Suppressor macrophage treated with lipopolysaccharide for 4 hours (primary cell): ENCODE results near the gene ATP5MK.
"Not testable (repeated sequence)": the region's sequence is repeated elsewhere in the genome, so short reads cannot be mapped to it uniquely, and the experiment has no call there.

Source experiments
- DNase-seq: peaks from one replicate; pipeline ENCODE4 v3.0.0-alpha.2; 2020

Gene ATP5MK

DNA sequence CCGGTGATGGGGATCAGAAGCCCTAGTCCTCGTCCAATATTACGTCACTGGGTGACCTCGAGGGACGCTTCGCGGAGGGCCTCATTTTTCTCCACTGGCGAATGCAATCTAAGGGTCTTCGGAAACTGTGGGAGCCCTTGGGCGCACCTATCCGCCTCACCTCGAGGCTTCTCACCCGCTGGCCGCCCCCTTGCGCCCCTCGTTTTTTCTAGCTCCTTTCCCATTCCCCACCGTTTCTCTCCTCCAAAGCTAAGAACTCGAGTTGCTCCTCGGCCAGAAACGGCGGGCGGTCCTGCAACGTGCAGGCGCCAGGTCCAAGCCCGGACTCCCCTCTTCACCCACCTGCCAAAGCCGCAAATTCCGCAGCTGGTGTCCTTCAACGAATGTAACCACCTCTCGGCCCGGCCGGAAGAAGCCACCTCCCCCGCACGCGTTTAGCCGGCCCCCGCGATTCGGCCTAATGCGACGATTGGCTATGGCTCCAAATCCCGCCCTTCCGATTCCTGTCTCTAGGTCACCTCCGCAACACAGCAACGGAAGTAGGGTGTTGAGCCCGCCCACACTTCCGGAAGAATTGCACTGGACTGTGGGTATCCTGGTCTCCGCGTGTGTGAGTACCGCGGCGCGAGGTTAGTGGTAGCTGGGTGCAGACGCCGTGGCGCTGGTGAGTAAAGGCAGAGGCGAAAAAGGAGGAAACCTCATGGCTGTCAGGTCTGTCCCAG lies at the start of gene ATP5MK, which contains the start of gene PDCD11:
TSS of gene ATP5MK (minus strand) at position 409 of the 722 bp plus-strand sequence. CDS start 4,018 bp downstream, outside the sequence.
TSS of gene PDCD11 (plus strand) at position 560 of the 722 bp plus-strand sequence. CDS start 1,801 bp downstream, outside the sequence.
- peak; percentile 99 for DNase-seq

DNA sequence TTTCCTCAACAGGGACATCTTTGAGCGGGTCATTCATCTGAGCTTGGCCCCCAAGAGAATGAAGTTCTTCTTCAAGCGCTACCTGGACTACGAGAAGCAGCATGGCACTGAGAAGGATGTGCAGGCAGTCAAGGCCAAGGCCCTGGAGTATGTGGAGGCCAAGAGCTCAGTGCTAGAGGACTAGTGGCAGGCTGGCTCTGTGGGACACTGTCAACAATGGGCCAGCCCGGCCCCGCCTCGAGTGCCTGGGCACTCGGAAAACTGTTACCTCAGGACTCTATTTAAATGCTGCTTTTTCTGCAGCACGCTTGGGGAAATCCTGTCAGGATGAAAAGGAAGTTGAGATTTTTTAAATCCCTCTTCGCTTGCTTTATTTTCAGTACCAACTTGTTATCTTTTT lies 49.1 kb upstream of the ATP5MK start:
- DNase-seq = no peak

- DNase-seq = no peak
These were observed 48.2 kb upstream of the ATP5MK start for GRCh38 chr10:103444478-103444877.

- DNase-seq = no peak
These were observed 47.4 kb upstream of the ATP5MK start for GRCh38 chr10:103443475-103444185.

- peak; percentile 74 for DNase-seq
These were observed 45.8 kb upstream of the ATP5MK start for GRCh38 chr10:103442031-103442461.

DNA sequence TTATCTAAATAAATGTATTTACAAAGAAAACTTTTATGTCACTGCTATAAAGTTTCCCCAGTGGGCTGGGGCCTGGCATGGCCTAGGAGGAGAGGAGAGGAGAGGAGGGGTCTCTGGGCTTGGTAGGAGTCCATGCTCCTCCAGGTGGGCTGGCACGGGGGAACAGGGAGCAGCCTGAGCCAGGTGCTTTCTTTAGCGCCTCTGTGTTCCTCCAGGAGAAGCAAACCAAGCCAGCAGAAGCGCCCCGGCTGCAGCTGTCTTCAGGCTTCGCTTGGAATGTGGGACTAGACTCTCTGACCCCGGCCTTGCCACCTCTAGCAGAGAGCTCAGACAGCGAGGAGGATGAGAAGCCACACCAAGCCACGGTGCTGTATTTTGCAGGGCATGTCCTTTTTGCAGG lies 45.3 kb upstream of the ATP5MK start:
- no peak for DNase-seq

DNA sequence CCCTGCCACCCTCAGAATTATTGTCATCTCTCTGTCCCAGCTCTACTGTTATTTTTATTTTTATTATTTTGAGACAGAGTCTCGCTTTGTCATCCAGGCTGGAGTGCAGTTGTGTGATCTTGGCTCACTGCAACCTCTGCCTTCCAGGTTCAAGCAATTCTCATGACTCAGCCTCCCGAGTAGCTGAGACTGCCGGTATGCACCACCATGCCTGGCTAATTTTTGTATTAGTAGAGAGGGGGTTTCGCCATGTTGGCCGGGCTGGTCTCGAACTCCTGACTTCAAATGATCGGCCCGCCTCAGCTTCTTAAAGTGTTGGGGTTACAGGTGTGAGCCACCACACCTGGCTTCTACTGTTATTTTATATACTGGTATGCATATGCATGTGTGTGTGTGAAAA lies 44.9 kb upstream of the ATP5MK start:
- no peak for DNase-seq

DNA sequence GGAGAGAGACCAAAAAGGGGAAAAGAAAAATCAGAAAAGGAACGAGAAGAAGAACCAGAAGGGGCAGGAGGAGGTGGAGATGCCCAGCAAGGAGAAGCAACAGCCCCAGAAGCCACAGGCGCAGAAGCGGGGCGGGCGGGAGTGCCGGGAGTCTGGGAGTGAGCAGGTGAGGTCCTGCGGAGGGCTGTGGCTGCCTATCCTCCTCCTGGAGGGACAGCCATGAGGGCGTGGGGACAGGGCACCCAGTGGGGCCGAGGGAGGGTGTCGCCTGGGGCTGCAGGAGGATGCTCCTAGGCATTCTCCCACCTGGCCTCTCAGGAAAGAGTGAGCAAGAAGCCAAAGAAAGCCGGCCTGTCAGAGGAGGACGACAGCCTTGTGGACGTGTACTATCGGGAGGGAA lies 44.1 kb upstream of the ATP5MK start:
- DNase-seq = no peak

DNA sequence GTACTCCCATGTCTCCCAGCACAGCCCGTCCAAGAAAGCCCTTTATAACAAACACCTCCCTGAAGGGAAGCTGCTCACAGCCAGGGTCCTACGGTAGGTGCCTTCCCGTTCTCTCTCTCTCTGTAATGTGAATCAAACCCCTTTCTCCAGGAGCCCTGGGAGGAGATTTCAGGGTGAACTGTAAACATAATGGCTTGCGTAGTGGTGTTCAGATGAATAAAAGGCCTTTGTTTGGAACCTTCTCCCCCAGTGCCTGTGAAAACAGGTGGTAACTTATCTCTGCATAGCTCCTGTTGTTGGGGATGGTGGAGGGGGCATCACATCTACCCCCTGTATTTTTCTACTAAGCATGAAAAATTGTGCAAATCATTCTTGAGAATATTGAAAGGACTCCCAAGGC lies 43.5 kb upstream of the ATP5MK start:
- DNase-seq = no peak

GRCh38 chr10:103433858-103434257 lies 37.6 kb upstream of the ATP5MK start:
- peak; percentile 91 for DNase-seq

DNA sequence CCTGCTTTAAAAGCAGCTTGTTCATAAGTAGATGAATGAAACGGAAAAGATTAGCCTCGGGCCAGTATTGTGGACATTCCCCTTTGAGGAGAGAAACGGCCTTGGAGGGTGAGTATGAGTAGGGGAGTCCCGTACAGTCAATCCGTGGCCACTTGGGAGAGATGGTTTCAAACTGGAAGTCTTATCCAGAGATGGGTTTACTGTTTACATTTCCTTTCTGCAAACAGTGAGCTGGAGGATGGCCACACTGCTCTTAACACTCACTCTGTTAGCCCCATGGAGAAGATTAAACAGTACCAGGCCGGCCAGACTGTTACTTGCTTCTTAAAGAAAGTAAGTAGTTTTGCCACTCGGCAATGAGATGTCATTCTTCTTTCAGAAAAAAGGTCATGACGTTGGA lies 35.6 kb upstream of the ATP5MK start:
- no peak for DNase-seq

DNA sequence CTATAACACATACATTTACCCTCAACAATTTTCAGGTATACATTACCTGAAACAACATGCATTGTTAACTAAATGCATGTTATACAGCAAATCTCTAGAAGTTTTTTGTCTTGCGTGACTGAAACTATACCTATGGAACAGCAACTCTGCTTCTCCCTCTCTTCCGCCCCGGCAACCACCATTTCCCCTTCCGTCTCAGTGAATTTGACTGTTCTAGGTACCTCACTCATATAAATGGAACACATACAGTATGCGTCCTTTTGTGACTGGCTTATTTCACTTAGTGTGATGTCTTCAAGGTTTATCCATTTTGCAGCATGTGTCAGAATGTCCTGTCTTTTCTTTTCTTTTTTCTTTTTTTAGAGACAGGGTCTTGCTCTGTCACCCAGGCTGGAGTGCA lies 33.4 kb upstream of the ATP5MK start:
- DNase-seq = no peak

DNA sequence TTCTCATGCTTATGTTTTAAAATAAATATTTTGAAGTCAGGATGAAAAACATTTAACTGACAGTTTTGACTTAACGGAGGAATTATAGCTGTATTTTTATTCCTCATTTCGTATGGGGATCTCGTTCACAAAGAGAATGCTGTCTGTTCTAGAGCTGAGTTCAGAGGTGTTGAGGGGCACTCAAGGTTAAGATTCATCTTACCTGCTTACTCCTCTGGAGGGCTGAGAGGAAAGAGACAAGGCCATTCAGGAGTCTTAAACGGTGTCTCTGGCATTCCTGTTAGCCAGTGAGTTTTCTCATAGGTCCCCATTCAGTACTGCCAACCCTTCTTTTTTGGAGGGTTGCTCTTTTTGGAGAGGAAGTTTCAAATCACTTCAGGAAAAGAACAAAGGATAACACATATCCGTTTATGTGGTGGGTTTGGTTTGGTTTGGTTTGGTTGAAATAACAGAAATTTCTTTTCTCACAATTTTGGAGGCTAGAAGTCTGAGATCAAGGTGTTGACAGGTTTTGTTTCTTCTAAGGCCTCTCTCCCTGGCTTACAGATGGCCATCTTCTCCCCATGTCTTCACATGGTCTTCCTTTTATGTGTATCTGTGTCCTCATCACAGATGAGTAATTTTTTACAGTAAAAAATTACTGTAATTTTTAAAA lies 32.8 kb upstream of the ATP5MK start:
- no peak for DNase-seq

GRCh38 chr10:103427866-103428265 lies 31.6 kb upstream of the ATP5MK start:
- DNase-seq = no peak

DNA sequence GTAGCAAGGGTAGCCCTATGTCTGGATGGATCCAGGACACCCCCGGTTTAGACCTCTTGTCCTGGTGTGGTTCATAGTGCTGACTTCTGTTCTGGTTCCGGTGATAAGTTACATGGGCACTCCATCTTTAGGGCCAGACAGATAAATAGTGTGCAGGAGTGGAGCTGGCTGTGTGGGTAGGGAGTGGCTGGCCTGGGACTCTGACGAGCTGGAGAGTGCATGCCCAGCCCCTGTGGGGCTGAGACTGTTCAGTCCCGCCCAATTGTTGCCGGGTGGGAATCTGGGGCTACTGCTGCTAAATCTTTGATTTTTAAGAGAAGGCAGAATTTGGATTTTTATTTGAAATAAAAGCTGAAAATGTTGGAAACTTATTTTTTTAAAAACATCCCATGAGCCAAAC lies 27.5 kb upstream of the ATP5MK start:
- no peak for DNase-seq

DNA sequence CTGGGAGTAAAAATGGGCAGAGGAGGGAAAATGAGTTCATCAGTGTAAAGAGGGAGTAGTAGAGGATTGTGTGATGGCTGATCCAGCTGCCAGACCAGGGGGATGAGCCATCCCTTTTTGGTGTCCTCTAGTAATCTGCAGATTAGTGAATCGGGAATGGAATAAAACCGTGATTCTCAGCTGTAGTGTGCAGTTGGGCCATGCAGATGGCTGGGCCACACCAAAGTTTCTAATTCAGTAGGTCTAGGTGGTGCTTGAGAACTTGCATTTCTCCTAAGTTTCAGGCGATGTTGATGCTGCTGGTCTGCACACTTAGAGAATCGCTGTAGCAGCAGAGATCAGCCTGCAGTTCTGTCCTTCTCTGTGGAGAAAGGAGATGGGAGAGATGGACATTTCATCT lies 22.8 kb upstream of the ATP5MK start:
- DNase-seq = no peak

DNA sequence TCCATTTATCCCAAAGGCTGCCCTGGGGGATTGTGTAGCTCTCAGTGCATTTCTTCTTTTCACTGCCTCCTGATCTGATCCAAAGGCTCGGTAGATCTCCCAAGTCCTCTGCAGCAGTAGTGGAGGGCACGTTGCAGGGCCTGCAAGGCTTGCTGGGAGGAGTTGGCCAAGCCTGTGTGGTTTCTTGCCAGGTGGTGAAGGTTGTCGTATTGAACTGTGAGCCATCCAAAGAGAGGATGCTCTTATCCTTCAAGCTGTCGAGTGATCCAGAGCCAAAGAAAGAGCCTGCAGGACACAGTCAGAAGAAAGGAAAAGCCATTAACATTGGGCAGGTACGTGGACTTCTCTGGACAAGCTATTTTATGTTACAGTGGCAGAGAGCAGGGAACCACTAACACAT lies 21.3 kb upstream of the ATP5MK start:
- no peak for DNase-seq

DNA sequence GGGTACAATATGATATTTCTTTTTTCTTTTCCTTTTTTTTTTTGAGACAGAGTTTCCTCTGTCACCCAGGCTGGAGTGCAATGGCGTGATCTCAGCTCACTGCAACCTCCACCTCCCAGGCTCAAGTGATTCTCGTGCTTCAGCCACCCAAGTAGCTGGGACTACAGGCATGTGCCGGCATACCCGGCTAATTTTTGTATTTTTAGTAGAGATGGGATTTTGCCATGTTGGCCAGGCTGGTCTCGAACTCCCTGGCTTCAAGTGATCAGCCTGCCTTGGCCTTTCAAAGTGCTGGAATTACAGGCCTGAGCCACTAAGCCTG lies 20.8 kb upstream of the ATP5MK start:
- DNase-seq = not testable (repeated sequence)

DNA sequence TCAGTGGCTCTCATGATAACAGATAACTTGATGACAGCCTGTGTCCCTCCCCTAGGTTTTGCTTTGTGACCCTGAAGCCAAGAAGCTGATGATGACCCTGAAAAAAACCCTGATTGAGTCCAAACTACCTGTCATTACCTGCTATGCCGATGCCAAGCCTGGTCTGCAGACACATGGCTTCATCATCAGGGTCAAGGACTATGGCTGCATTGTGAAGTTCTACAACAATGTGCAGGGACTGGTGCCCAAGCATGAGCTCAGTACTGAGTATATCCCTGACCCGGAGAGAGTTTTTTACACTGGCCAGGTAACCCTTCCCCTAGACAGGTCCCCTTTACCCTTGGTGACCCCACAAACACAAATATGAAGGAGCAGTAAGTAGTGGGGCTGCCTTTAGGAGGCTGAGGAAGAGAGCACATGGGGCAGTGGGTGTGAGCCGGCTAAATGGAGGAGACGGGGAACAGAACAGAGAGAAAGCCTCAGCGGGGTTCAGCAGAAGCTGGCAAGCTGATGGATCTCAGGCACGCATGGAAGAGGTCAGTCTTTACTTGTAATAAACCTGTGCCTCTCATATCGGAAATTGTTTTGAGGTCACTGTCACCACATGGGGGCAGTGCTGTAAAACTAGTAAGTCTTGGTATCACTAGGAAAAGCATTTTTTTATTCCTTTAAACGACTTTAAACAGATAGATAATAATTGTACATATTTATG lies 20.3 kb upstream of the ATP5MK start:
- DNase-seq = peak; percentile 81

DNA sequence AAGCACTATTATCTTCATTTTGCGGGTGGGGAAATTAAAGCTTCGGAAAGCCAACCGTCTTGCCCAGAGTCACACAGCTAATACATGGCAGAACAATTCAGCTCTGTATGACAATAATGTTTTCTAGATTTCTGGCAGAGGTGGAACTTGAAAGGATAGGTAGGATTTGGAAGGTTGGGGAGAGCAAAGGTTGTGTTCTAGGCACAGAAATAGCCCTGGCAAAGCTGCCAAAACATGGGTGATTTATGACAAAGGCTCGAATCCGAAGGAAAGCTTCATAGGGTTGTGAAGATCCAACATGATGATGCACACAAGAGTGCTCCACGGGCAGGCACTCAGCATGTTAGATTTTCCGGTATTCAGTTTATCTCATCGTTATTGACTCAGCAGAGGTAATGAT lies 19.3 kb upstream of the ATP5MK start:
- DNase-seq = no peak

GRCh38 chr10:103413564-103413963 lies 17.3 kb upstream of the ATP5MK start:
- DNase-seq = no peak

DNA sequence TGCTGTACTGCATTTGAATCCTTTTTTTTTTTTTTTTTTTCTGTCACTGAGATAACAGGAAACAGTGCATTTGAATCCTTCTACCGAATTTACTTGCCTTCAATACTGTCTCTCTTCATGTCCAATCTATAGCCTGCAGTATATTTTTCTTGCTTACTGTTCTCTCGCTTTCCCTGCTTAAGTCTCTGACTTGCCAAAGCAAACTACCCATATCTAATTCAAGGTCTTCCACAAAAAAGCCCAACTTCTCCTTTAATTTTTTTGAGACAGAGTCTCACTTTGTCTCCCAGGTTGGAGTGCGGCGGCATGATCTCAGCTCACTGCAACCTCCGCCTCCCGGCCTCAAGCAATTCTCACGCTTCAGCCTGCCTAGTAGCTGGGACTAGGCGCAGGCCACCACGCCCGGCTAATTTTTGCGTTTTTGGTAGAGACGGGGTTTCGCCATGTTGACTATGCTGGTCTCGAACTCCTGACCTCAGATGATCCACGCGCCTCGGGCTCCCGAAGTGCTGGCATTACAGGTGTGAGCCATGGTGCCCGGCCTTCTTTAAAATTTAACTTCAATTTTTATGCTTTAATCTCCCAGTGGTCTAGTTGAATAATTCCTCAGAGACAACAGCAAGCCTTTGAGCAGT lies 1.0 kb upstream of the ATP5MK start:
- no peak for DNase-seq

- no peak for DNase-seq
These were observed 463 bp upstream of the ATP5MK start for GRCh38 chr10:103396789-103397087.
